22Rv1 (cell line): ENCODE measurements around the gene KCTD2.

ENCODE experiments used
- CTCF ChIP-seq: fragments of 450-650 bp; IDR thresholded peaks from 2 replicates; pipeline ENCODE4 v1.5.1; 2017; ENCODE audit warnings: mild to moderate bottlenecking
- ZFX ChIP-seq: fragments of 450-650 bp; IDR thresholded peaks from 2 replicates; pipeline ENCODE4 v1.6.1; 2017; ENCODE audit warnings: antibody characterized with exemption, borderline replicate concordance

GRCh38 chr17:74999523-74999922 lies 47.5 kb upstream of the KCTD2 start:
- TF ChIP-seq CTCF, result no peak
- no peak for TF ChIP-seq ZFX
